SK-N-SH treated with all-trans-retinoic acid at 6 μM for 48 hours (cell line): ENCODE measurements around the gene AMH.

Source experiments
- ARNTL ChIP-seq: fragments of 450-650 bp; formaldehyde crosslinking; IDR thresholded peaks from 2 replicates; pipeline ENCODE4 v1.5.0; 2020; ENCODE audit warnings: low read depth, mild to moderate bottlenecking, moderate library complexity, borderline replicate concordance
- PPARA ChIP-seq: fragments of 250-450 bp; sonication (Bioruptor Pico); IDR thresholded peaks from 2 replicates; pipeline ENCODE4 v1.5.0; 2020; ENCODE audit warnings: mild to moderate bottlenecking, borderline replicate concordance
- RARB ChIP-seq: fragments of 250-450 bp; sonication (Bioruptor Pico); IDR thresholded peaks from 2 replicates; pipeline ENCODE4 v1.8.0; 2021; ENCODE audit warnings: mild to moderate bottlenecking, moderate library complexity
- SNAI2 ChIP-seq: fragments of 250-450 bp; sonication (Bioruptor Pico); IDR thresholded peaks from 2 replicates; pipeline ENCODE4 v1.5.0; 2020; ENCODE audit warnings: mild to moderate bottlenecking, moderate library complexity
- TOX ChIP-seq: fragments of 250-450 bp; sonication (Bioruptor Pico); IDR thresholded peaks from 2 replicates; pipeline ENCODE4 v1.8.0; 2021; ENCODE audit warnings: mild to moderate bottlenecking, moderate library complexity, borderline replicate concordance
- ZFP3 ChIP-seq: fragments of 250-450 bp; sonication (Bioruptor Pico); IDR thresholded peaks from 2 replicates; pipeline ENCODE4 v1.5.0; 2020; ENCODE audit warnings: mild to moderate bottlenecking, moderate library complexity
- ZFP30 ChIP-seq: fragments of 450-650 bp; formaldehyde crosslinking; IDR thresholded peaks from 2 replicates; pipeline ENCODE4 v1.5.0; 2022; ENCODE audit warnings: mild to moderate bottlenecking, moderate library complexity
- ZNF565 ChIP-seq: fragments of 450-650 bp; formaldehyde crosslinking; conservative IDR thresholded peaks from 2 replicates; pipeline ENCODE4 v1.5.0; 2020; ENCODE audit warnings: low read depth, mild to moderate bottlenecking, moderate library complexity
- ZNF70 ChIP-seq: fragments of 450-650 bp; formaldehyde crosslinking; IDR thresholded peaks from 2 replicates; pipeline ENCODE4 v1.5.0; 2020; ENCODE audit warnings: mild to moderate bottlenecking, moderate library complexity
- ZNF8 ChIP-seq: fragments of 450-650 bp; formaldehyde crosslinking; IDR thresholded peaks from 2 replicates; pipeline ENCODE4 v1.5.0; 2020; ENCODE audit warnings: mild to moderate bottlenecking, moderate library complexity
- TF ChIP-seq, protein P1 (sequence below): fragments of 250-450 bp; sonication (Bioruptor Pico); IDR thresholded peaks from 2 replicates; pipeline ENCODE4 v1.8.0; 2021; ENCODE audit warnings: low read depth, mild to moderate bottlenecking, moderate library complexity, borderline replicate concordance

GRCh38 chr19:2245273-2245672, 3.9 kb upstream of the AMH start:
- TF ChIP-seq ZFP3 (CRISPR knock-in tag) (no peak), ZFP30 (CRISPR knock-in tag) (no peak), ZNF70 (CRISPR knock-in tag) (no peak), ARNTL (CRISPR knock-in tag) (no peak), TOX (CRISPR knock-in tag) (no peak), ZNF8 (CRISPR knock-in tag) (no peak), RARB (CRISPR knock-in tag) (no peak), SNAI2 (CRISPR knock-in tag) (no peak), ZNF565 (CRISPR knock-in tag) (no peak), PPARA (CRISPR knock-in tag) (no peak)
- TF ChIP-seq, protein P1, sequence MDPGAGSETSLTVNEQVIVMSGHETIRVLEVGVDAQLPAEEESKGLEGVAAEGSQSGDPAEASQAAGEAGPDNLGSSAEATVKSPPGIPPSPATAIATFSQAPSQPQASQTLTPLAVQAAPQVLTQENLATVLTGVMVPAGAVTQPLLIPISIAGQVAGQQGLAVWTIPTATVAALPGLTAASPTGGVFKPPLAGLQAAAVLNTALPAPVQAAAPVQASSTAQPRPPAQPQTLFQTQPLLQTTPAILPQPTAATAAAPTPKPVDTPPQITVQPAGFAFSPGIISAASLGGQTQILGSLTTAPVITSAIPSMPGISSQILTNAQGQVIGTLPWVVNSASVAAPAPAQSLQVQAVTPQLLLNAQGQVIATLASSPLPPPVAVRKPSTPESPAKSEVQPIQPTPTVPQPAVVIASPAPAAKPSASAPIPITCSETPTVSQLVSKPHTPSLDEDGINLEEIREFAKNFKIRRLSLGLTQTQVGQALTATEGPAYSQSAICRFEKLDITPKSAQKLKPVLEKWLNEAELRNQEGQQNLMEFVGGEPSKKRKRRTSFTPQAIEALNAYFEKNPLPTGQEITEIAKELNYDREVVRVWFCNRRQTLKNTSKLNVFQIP (CRISPR knock-in tag), result no peak
